NCI-H460 (cell line): ENCODE results near the gene KCNQ4. TPM values are rescaled to one million over a fixed set of nuclear protein-coding genes. Genes with fewer than 3 reads are reported as not detected.

ENCODE experiments used
- DNase-seq: peaks from one replicate; pipeline ENCODE4 v3.0.0-alpha.2; 2016; ENCODE audit warnings: low read depth; ENCODE audit errors: extremely low read depth
- total RNA-seq: library from RNA; depleted of rRNA; stranded (reverse); fragments of >200 nt; shearing (Covaris generic); gene quantifications from 2 replicates; pipeline ENCODE4 v1.2.3, GENCODE V29; 2014

The KCNQ4 gene
- total RNA-seq, 1 experiment from 2014 or later, result 0.74 TPM

GRCh38 chr1:40793617-40794016, 10.0 kb downstream of the KCNQ4 start:
- no peak for DNase-seq

GRCh38 chr1:40794048-40794447, 10.5 kb downstream of the KCNQ4 start:
- DNase-seq, result no peak

- DNase-seq, result no peak
Observed at GRCh38 chr1:40794974-40795715, 11.6 kb downstream of the KCNQ4 start.

GRCh38 chr1:40795811-40796586, 12.4 kb downstream of the KCNQ4 start:
- no peak for DNase-seq

GRCh38 chr1:40796939-40797667, 13.5 kb downstream of the KCNQ4 start:
- DNase-seq, result no peak

GRCh38 chr1:40797668-40798010, 14.1 kb downstream of the KCNQ4 start:
- no peak for DNase-seq

GRCh38 chr1:40798366-40799281, 15.0 kb downstream of the KCNQ4 start:
- DNase-seq, result no peak

GRCh38 chr1:40799351-40799867, 15.8 kb downstream of the KCNQ4 start:
- DNase-seq, result no peak

GRCh38 chr1:40801742-40802077, 18.1 kb downstream of the KCNQ4 start:
- DNase-seq, result no peak

- peak; percentile 44 for DNase-seq
Observed at GRCh38 chr1:40802078-40802741, 18.6 kb downstream of the KCNQ4 start.

- DNase-seq, result no peak
Observed at GRCh38 chr1:40802742-40803113, 19.1 kb downstream of the KCNQ4 start.

- no peak for DNase-seq
Observed at GRCh38 chr1:40803447-40803846, 19.9 kb downstream of the KCNQ4 start.

- DNase-seq, result no peak
Observed at GRCh38 chr1:40803902-40804301, 20.3 kb downstream of the KCNQ4 start.

- no peak for DNase-seq
Observed at GRCh38 chr1:40806240-40806639, 22.7 kb downstream of the KCNQ4 start.

GRCh38 chr1:40806731-40807695, 23.4 kb downstream of the KCNQ4 start:
- DNase-seq, result no peak

- no peak for DNase-seq
Observed at GRCh38 chr1:40808002-40808401, 24.4 kb downstream of the KCNQ4 start.

GRCh38 chr1:40808444-40808843, 24.9 kb downstream of the KCNQ4 start:
- no peak for DNase-seq

- no peak for DNase-seq
Observed at GRCh38 chr1:40808909-40809308, 25.3 kb downstream of the KCNQ4 start.

- DNase-seq, result no peak
Observed at GRCh38 chr1:40810927-40811326, 27.3 kb downstream of the KCNQ4 start.
